Testis (tissue), 3 donors: Measurements from ENCODE around the gene ATG4B. TPM values are rescaled to one million over a fixed set of nuclear protein-coding genes. Genes with fewer than 3 reads are reported as not detected.
A peak's percentile ranks its signal among the peaks of the same experiment; 100 is the strongest.

ENCODE experiments used
- DNase-seq: peaks from one replicate; pipeline ENCODE4 v3.0.0-alpha.2; 2019
- H3K27ac ChIP-seq, 2 donors: fragments of 200-600 bp; sonication (generic); one replicate each; pipeline ENCODE4 v1.5.1; 2019
- H3K27me3 ChIP-seq: fragments of 200-600 bp; sonication (generic); one replicate; pipeline ENCODE4 v1.5.1; 2019
- H3K36me3 ChIP-seq: fragments of 200-600 bp; sonication (generic); one replicate; pipeline ENCODE4 v1.5.1; 2017; ENCODE audit warnings: low read depth; ENCODE audit errors: missing control alignments
- H3K4me1 ChIP-seq: fragments of 200-600 bp; sonication (generic); one replicate; pipeline ENCODE4 v1.5.1; 2019
- H3K4me3 ChIP-seq, 2 donors: fragments of 200-600 bp; sonication (generic); one replicate each; pipeline ENCODE4 v1.5.1; 2017 to 2019
- H3K9me3 ChIP-seq: fragments of 200-600 bp; sonication (generic); one replicate; pipeline ENCODE4 v1.5.1; 2017
- CTCF ChIP-seq, 3 experiments: fragments of 450-650 bp in 2 of 3; fragments of 200-600 bp in 1 of 3; sonication (generic) in 1 of 3; IDR thresholded peaks; one replicate each; pipeline ENCODE4 v1.5.1; 2016 to 2019; ENCODE audit warnings: antibody characterized with exemption in 3 of 3, mild to moderate bottlenecking in 2 of 3, moderate library complexity in 1 of 3
- POLR2A ChIP-seq: fragments of 450-650 bp; IDR thresholded peaks from one replicate; pipeline ENCODE4 v1.6.1; 2017; ENCODE audit warnings: antibody characterized with exemption, mild to moderate bottlenecking, moderate library complexity
- WGBS, 2 donors: methylation state at CpG; one replicate each; pipeline ENCODE4 v1.1.5; 2018; 5-methylcytosine and 5-hydroxymethylcytosine counted together
- intact Hi-C: fragments of 100-400 bp; cut with DNase I; formaldehyde crosslinking; loops from one replicate; pipeline ENCODE4 v1.15.1; 2023; ENCODE audit warnings: low total_unique reads
- polyA plus RNA-seq: library from polyadenylated mRNA; stranded (reverse); fragments of 350-450 nt; fragmentation: Illumina TruSeq; extraction: RNeasy Lipid Tissue Mini Kit (QIAGEN cat#74804); gene quantifications from one replicate; pipeline ENCODE4 v1.2.3, GENCODE V29; 2014; ENCODE audit warnings: low read depth, low replicate concordance; ENCODE audit not compliant: insufficient read depth
- total RNA-seq, 2 donors: library from RNA; depleted of rRNA; stranded (reverse); fragments of >200 nt; gene quantifications; one replicate each; pipeline ENCODE4 v1.2.3, GENCODE V29; 2016

ATG4B gene
- total and polyA plus RNA-seq, 3 donors from 2014 or later: 123 to 159 (median 149) TPM

DNA sequence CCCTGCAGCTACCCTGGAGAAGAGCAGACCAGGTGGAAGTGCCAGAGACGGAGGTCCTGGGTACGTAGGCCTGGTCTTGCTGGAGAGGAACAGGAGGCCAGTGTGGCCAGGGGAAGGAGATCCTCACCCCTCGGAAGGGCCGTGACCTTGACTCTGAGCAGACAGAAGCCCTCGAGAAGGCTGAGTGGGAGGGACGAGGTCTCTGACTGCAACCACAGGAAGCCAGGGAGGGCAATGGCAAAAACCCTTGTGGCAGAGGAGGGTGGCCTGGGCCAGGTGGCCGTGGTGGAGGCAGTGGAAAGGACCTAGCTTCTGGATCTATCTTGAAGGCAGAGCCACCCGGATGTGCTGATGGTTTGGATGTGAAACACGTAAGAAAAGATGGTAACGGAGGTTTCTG is 28.6 kb upstream of the ATG4B start:
- no peak overlapping the region for H3K4me3 ChIP-seq
- H3K27me3 ChIP-seq: no peaks in the 10 kb centered on the region
- H3K9me3 ChIP-seq: no peaks in the 10 kb centered on the region
- peaks cover 25% of the 10 kb centered on the region for H3K4me1 ChIP-seq
- no peaks in the 10 kb centered on the region for H3K36me3 ChIP-seq
- intact Hi-C loops: no loop called here
- WGBS, 2 donors: 69 to 71% methylated on average over 10 of the region's 10 CpGs
- no peak overlapping the region for H3K27ac ChIP-seq
- DNase-seq: no peak
- TF ChIP-seq POLR2A (no peak), CTCF (IDR thresholded peaks at IDR 0.05) (no peak)

DNA sequence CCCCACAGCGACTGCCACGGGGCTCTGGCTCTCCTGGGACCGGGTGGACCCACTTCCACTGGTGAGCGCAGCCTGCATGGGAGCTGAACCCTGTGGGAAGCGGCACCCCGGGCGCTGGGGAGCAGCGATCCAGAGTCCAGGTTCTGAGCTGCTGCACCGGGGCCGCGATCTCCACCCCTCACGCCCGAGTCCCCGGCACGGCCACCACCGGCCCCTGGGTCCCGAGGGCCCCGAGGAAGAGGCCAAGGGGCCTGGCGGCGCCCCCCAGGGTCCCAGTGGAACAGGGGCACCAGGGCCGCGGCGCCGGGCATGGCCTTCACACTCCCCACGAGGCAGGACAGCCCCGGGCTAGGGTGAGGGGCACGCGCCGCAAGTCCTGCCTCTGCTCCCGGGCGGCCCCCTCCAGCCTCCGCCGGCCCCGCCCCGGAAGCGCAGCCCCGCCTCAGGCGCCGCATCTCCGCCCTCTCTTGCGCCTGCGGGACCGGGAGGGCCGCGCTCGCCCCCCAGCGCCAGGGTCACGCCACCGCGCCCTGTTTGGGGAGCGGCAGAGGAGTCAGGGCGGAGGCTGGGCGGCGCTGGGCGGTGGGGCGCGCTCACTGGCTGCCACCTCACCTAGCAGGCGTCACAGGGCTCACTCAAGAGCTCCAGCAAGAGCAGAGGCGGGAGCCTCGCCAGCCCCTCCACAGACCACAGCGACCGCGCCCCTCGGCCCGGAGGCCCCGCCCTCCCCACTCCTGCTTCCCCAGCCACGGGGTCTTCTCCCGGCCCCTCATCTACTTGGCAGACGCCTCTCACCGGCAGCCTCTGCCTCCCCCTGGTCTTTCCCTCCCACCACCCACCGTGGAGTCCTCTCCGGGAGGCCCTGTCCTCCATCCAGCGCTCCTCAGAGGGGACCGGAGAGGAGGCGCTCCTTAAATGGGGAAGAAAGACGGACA is 27.4 kb upstream of the ATG4B start:
- Histone ChIP-seq H3K27ac (peak overlapping the region; percentile 73 to 86), H3K36me3 (no peaks in the 10 kb centered on the region), H3K9me3 (no peaks in the 10 kb centered on the region), H3K4me1 (peaks cover 25% of the 10 kb centered on the region), H3K4me3 (peak overlapping the region; percentile 48 to 66), H3K27me3 (no peaks in the 10 kb centered on the region)
- 5 to 14% methylated on average over 29 to 76 of the region's 76 CpGs for WGBS, 2 donors
- intact Hi-C loops: no loop called here
- DNase-seq: peak; percentile 85
- no peak for TF ChIP-seq POLR2A
- TF ChIP-seq CTCF (IDR thresholded peaks at IDR 0.05): peak; percentile 54 to 61 (median 56)

- Histone ChIP-seq H3K4me1 (peaks cover 25% of the 10 kb centered on the region), H3K4me3 (no peak overlapping the region), H3K27ac (peak overlapping the region; percentile 73 to 86), H3K27me3 (no peaks in the 10 kb centered on the region), H3K9me3 (no peaks in the 10 kb centered on the region), H3K36me3 (no peaks in the 10 kb centered on the region)
- DNase-seq: no peak
- 81 to 91% methylated on average over 12 to 13 of the region's 13 CpGs for WGBS, 2 donors
- TF ChIP-seq POLR2A (no peak), CTCF (IDR thresholded peaks at IDR 0.05) (no peak)
- intact Hi-C loops: no loop called here
Measured at GRCh38 chr2:241611062-241611461, 26.4 kb upstream of the ATG4B start.

DNA sequence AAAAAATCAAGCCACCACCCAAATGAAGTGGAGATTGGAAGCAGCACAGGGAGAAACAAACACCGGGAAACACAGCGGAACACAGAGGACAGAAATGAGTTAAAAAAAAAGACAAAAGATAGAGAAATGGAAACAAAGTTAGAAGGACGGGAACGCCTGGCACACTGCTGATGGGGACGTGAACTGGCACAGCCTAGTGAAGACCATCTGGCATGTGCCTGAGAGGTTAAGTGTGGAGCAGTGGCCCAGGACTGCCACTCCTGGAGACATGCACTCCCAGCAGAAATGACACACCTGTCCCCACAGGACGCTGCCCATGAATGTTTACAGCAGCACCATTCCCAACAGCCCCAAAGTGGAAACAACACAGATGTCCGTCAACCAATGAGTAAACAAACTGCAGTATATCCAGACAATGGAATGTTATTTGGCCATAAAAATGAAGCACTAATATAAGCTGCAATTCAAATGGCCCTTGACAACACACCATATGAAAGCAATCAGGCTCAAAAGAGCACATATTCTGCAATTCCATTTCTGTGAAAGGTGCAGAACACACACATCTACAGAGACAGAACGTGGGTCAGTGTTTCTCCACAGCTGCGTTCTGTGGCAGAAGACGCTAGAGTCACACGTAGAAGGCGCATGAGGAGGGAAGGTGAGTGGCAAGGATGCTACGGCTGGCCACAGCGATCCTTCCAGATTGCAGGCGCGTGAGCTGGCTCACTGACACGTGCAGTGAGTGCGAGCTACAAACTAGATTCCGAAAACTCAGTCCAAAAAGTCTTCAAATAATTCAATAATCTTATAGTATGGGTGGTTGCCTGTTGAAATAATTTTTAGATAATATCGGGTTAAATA is 25.1 kb upstream of the ATG4B start:
- peak; percentile 75 for DNase-seq
- intact Hi-C loops: no loop called here
- H3K27me3 ChIP-seq: no peaks in the 10 kb centered on the region
- no peak for TF ChIP-seq CTCF (IDR thresholded peaks at IDR 0.05)
- no peak for TF ChIP-seq POLR2A
- peak overlapping the region in 1 of 2 donors; percentile 53 for H3K27ac ChIP-seq
- 74 to 80% methylated on average over 20 of the region's 20 CpGs for WGBS, 2 donors
- no peaks in the 10 kb centered on the region for H3K36me3 ChIP-seq
- H3K4me1 ChIP-seq: peaks cover 27% of the 10 kb centered on the region
- no peak overlapping the region for H3K4me3 ChIP-seq
- H3K9me3 ChIP-seq: no peaks in the 10 kb centered on the region
